Smooth muscle cell (in vitro differentiated cells): ENCODE results near the gene MLLT1. TPM values are rescaled to one million over a fixed set of nuclear protein-coding genes. Genes with fewer than 3 reads are reported as not detected.

Experiments
- DNase-seq: peaks from one replicate; lab custom pipeline; 2025; ENCODE audit not compliant: unreplicated experiment; lab: John Stamatoyannopoulos, UW
- H2AFZ ChIP-seq: fragments of 200-600 bp; sonication (generic); 2 replicates; pipeline ENCODE4 v1.6.0; 2016; ENCODE audit warnings: antibody characterized with exemption, low read depth, mild to moderate bottlenecking
- H3F3A ChIP-seq: fragments of 200-600 bp; sonication (generic); 2 replicates; pipeline ENCODE4 v1.6.0; 2017; ENCODE audit warnings: antibody characterized with exemption, low read depth
- H3K27ac ChIP-seq: fragments of 200-600 bp; sonication (generic); 2 replicates; pipeline ENCODE4 v1.5.1; 2016; ENCODE audit warnings: low read depth, mild to moderate bottlenecking
- H3K27me3 ChIP-seq: fragments of 200-600 bp; sonication (generic); 2 replicates; pipeline ENCODE4 v1.6.1; 2016; ENCODE audit warnings: low read depth, mild to moderate bottlenecking
- H3K36me3 ChIP-seq: fragments of 200-600 bp; sonication (generic); 2 replicates; pipeline ENCODE4 v1.5.1; 2016; ENCODE audit warnings: low read depth
- H3K4me1 ChIP-seq: fragments of 200-600 bp; sonication (generic); 2 replicates; pipeline ENCODE4 v1.5.1; 2016; ENCODE audit warnings: low read depth
- H3K4me2 ChIP-seq: fragments of 200-600 bp; sonication (generic); 2 replicates; pipeline ENCODE4 v1.6.0; 2016; ENCODE audit warnings: mild to moderate bottlenecking
- H3K4me3 ChIP-seq: fragments of 200-600 bp; sonication (generic); 2 replicates; pipeline ENCODE4 v1.5.1; 2016; ENCODE audit warnings: mild to moderate bottlenecking
- H3K79me2 ChIP-seq: fragments of 200-600 bp; sonication (generic); 2 replicates; pipeline ENCODE4 v1.6.0; 2016; ENCODE audit warnings: low read depth, mild to moderate bottlenecking
- H3K9ac ChIP-seq: fragments of 200-600 bp; sonication (generic); 2 replicates; pipeline ENCODE4 v1.6.0; 2016; ENCODE audit warnings: low read depth
- H3K9me3 ChIP-seq: fragments of 200-600 bp; sonication (generic); replicated peaks from 2 replicates; pipeline ENCODE4 v1.5.1; 2016; ENCODE audit warnings: low read depth
- H4K20me1 ChIP-seq: fragments of 200-600 bp; sonication (generic); 2 replicates; pipeline ENCODE4 v1.6.0; 2016; ENCODE audit warnings: low read depth
- WGBS: methylation state at CpG from one replicate; pipeline ENCODE4 v1.1.7; 2016; ENCODE audit warnings: low lambda C conversion rate; 5-methylcytosine and 5-hydroxymethylcytosine counted together
- polyA plus RNA-seq: library from polyadenylated mRNA; unstranded; fragments of >200 nt; fragmentation: Nextera tagmentation; extraction: Ambion mirVana; gene quantifications from 2 replicates; pipeline ENCODE4 v1.2.1, GENCODE V29; 2016
- total RNA-seq: library from RNA; depleted of rRNA; stranded (reverse); fragments of >200 nt; gene quantifications from 2 replicates; pipeline ENCODE4 v1.2.3, GENCODE V29; 2014
- TF ChIP-seq, protein P1 (sequence below): fragments of 200-600 bp; sonication (generic); IDR thresholded peaks from 2 replicates; pipeline ENCODE4 v1.5.1; 2017; ENCODE audit warnings: borderline replicate concordance, mild to moderate bottlenecking, antibody characterized with exemption; ENCODE audit not compliant: insufficient read depth, poor library complexity, severe bottlenecking

Gene MLLT1
- total and polyA plus RNA-seq, 2 experiments from 2014 or later = 18.8 to 27.3 TPM

DNA sequence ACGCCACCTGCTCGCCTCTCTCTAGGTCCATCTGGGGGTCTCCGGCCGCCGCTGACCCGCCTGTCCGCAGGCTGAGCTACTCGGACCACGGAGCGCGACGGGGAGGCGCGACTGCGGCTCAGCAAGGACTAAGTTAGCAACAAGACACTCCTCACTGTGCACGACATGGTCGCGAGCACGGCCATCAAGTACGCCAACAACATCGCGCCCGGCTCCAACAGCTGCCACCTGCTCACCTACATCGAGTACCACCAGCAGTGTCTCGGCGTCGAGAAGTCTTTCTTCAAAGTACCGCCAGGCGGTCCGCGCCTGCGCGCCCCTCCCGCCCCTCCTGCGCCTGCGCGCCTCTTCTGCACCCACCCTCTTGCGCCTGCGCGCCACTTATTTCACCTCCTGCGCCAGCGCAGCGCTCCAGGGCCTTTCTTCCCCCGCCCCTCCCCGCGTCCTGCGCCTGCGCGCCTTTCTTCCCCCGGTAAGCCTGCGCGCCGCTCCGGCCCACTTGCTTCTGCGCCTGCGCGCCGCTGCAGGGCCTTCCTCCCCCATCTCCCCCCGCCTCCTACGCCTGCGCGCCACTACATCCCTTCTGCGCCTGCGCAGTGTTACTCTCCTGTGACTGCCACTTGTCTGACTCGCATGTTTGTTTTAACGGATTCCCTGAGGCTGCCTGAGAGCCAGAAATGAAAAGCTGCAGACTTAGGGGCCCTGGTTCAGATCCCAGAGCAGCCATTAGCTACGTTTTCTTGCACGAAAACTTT is 80.4 kb downstream of the MLLT1 start:
- peaks cover 6% of the 10 kb centered on the region for H3K79me2 ChIP-seq
- H3K9ac ChIP-seq = peak overlapping the region; percentile 52
- no peaks in the 10 kb centered on the region for H3K9me3 ChIP-seq
- no peaks in the 10 kb centered on the region for H3K36me3 ChIP-seq
- H3F3A ChIP-seq = no peaks in the 10 kb centered on the region
- WGBS = 4% methylated on average over 52 of the region's 68 CpGs
- H4K20me1 ChIP-seq = no peaks in the 10 kb centered on the region
- H2AFZ ChIP-seq = peak overlapping the region; percentile 94
- TF ChIP-seq, protein P1, sequence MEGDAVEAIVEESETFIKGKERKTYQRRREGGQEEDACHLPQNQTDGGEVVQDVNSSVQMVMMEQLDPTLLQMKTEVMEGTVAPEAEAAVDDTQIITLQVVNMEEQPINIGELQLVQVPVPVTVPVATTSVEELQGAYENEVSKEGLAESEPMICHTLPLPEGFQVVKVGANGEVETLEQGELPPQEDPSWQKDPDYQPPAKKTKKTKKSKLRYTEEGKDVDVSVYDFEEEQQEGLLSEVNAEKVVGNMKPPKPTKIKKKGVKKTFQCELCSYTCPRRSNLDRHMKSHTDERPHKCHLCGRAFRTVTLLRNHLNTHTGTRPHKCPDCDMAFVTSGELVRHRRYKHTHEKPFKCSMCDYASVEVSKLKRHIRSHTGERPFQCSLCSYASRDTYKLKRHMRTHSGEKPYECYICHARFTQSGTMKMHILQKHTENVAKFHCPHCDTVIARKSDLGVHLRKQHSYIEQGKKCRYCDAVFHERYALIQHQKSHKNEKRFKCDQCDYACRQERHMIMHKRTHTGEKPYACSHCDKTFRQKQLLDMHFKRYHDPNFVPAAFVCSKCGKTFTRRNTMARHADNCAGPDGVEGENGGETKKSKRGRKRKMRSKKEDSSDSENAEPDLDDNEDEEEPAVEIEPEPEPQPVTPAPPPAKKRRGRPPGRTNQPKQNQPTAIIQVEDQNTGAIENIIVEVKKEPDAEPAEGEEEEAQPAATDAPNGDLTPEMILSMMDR = peak; percentile 8
- H3K4me1 ChIP-seq = no peaks in the 10 kb centered on the region
- H3K4me3 ChIP-seq = peak overlapping the region; percentile 81
- peak overlapping the region; percentile 99 for H3K4me2 ChIP-seq
- peak; percentile 98 for DNase-seq
- no peak overlapping the region for H3K27ac ChIP-seq
- no peaks in the 10 kb centered on the region for H3K27me3 ChIP-seq

DNA sequence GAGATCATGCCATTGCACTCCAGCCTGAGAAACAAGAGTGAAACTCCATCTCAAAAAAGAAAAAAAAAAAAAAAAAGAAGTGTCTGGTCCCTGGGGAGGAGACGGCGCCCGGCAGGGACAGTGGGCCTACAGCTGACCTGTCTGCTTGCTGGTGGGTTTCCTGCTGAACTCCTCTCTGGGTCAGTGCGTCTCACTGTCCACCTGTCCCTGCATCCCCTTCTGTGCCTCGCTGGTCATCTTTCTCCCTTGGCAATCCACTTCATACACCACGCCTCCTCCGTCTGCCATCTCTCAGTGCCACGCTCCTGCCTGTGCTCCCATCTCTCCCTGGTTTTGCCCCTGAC is 80.9 kb downstream of the MLLT1 start:
- no peaks in the 10 kb centered on the region for H4K20me1 ChIP-seq
- H3K79me2 ChIP-seq = peaks cover 6% of the 10 kb centered on the region
- peak overlapping the region; percentile 94 for H2AFZ ChIP-seq
- peak overlapping the region; percentile 81 for H3K4me3 ChIP-seq
- H3K9me3 ChIP-seq = no peaks in the 10 kb centered on the region
- H3K4me1 ChIP-seq = no peaks in the 10 kb centered on the region
- peak overlapping the region; percentile 99 for H3K4me2 ChIP-seq
- DNase-seq = no peak
- H3F3A ChIP-seq = no peaks in the 10 kb centered on the region
- TF ChIP-seq, protein P1 = no peak
- 83% methylated on average over 8 of the region's 8 CpGs for WGBS
- H3K36me3 ChIP-seq = no peaks in the 10 kb centered on the region
- no peak overlapping the region for H3K27ac ChIP-seq
- no peaks in the 10 kb centered on the region for H3K27me3 ChIP-seq
- peak overlapping the region; percentile 52 for H3K9ac ChIP-seq

DNA sequence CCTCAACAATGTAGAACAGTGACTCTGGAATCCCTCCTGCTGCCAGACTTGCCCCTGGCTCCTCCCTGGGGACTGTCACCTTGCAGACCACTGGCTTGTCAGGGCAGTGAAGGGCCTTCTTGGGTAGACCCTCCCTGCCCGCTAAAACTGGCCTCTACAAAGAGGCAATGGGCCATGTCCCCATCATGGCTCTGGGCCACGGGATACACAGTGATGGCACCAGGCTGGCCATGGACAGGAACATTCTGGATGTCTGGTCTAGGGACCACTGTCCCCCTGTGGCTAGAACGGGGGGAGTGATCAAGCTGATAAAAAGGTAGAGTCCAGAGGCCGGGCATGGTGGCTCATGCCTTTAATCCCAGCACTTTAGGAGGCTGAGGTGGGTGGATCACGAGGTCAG is 83.4 kb downstream of the MLLT1 start:
- 100% methylated on average over 5 of the region's 5 CpGs for WGBS
- no peak overlapping the region for H3K4me2 ChIP-seq
- no peak overlapping the region for H3K4me3 ChIP-seq

More for the DNA sequence above, 83.4 kb downstream of the MLLT1 start:
- TF ChIP-seq, protein P1 = no peak
- Histone ChIP-seq H3K9ac (no peak overlapping the region), H3K36me3 (no peaks in the 10 kb centered on the region), H3K27me3 (no peaks in the 10 kb centered on the region), H3K27ac (no peak overlapping the region), H3K9me3 (peaks cover 4% of the 10 kb centered on the region), H3F3A (no peaks in the 10 kb centered on the region), H3K79me2 (peaks cover 6% of the 10 kb centered on the region), H3K4me1 (no peaks in the 10 kb centered on the region), H4K20me1 (no peaks in the 10 kb centered on the region), H2AFZ (no peak overlapping the region)
- DNase-seq = no peak
